K562 (cell line): ENCODE results near the gene SPINT1. TPM values are rescaled to one million over a fixed set of nuclear protein-coding genes. Genes with fewer than 3 reads are reported as not detected.

ENCODE experiments used
- ATF7 ChIP-seq: fragments of 450-650 bp; IDR thresholded peaks from 2 replicates; pipeline ENCODE4 v1.7.1; 2014; ENCODE audit warnings: mild to moderate bottlenecking, moderate library complexity
- CCAR2 ChIP-seq: fragments of 200-400 bp; formaldehyde crosslinking; IDR thresholded peaks from 2 replicates; pipeline ENCODE4 v1.6.1; 2017; ENCODE audit warnings: mild to moderate bottlenecking, low read depth, low read length
- FOXA1 ChIP-seq: fragments of 450-650 bp; IDR thresholded peaks from 2 replicates; pipeline ENCODE4 v1.6.1; 2016; ENCODE audit warnings: mild to moderate bottlenecking, borderline replicate concordance
- MEF2A ChIP-seq: IDR thresholded peaks from 2 replicates; pipeline ENCODE4 v1.6.1; 2011; ENCODE audit warnings: low read depth, mild to moderate bottlenecking, low read length, moderate library complexity; ENCODE audit not compliant: control insufficient read depth
- NFYB ChIP-seq: IDR thresholded peaks from 2 replicates; pipeline ENCODE4 v1.6.1; 2011; ENCODE audit warnings: mild to moderate bottlenecking, moderate library complexity; ENCODE audit not compliant: insufficient read length; ENCODE audit errors: extremely low read depth
- NONO ChIP-seq, 2 experiments: fragments of 200-400 bp in 1 of 2; fragments of 450-650 bp in 1 of 2; formaldehyde crosslinking in 1 of 2; IDR thresholded peaks; 2 replicates each; pipeline ENCODE4 v1.6.1; 2017; ENCODE audit warnings: low read depth in 2 of 2, mild to moderate bottlenecking in 2 of 2, moderate library complexity in 2 of 2, low read length in 1 of 2
- POLR2G ChIP-seq: fragments of 200-400 bp; formaldehyde crosslinking; IDR thresholded peaks from 2 replicates; pipeline ENCODE4 v1.6.1; 2017; ENCODE audit warnings: low read depth, mild to moderate bottlenecking, antibody characterized with exemption, low read length, moderate library complexity
- RBFOX2 ChIP-seq: fragments of 200-400 bp; formaldehyde crosslinking; IDR thresholded peaks from 2 replicates; pipeline ENCODE4 v1.6.1; 2017; ENCODE audit warnings: low read depth, mild to moderate bottlenecking, low read length, moderate library complexity
- U2AF2 ChIP-seq: fragments of 200-400 bp; formaldehyde crosslinking; optimal IDR thresholded peaks from 2 replicates; pipeline ENCODE3; 2017; ENCODE audit warnings: low read depth, mild to moderate bottlenecking, low read length
- ZNF165 ChIP-seq: fragments of 250-450 bp; sonication (Bioruptor Pico); IDR thresholded peaks from 2 replicates; pipeline ENCODE4 v1.4.0; 2020; ENCODE audit warnings: borderline replicate concordance
- ZNF263 ChIP-seq: sonication (generic); formaldehyde crosslinking; IDR thresholded peaks from 2 replicates; pipeline ENCODE4 v1.8.0; 2022; ENCODE audit warnings: mild to moderate bottlenecking, missing genetic modification reagents, borderline replicate concordance
- ZNF311 ChIP-seq: fragments of 250-450 bp; sonication (Bioruptor Pico); IDR thresholded peaks from 2 replicates; pipeline ENCODE4 v1.4.0; 2020; ENCODE audit warnings: mild to moderate bottlenecking, moderate library complexity
- polyA plus RNA-seq, 8 experiments: library from polyadenylated mRNA; depleted of rRNA in 4 of 8; stranded (reverse) in 5 of 8; unstranded in 3 of 8; fragments of >200 nt; fragmentation: Nextera tagmentation in 2 of 8; fragmentation: Illumina TruSeq in 1 of 8; extraction: Ambion mirVana in 2 of 8; extraction: Trizol in 1 of 8; gene quantifications; 2 replicates each; pipeline versions ENCODE4 v1.2.1 to v1.2.3, GENCODE V29; 2011 to 2014; ENCODE audit warnings: inconsistent platforms in 1 of 8, missing spikeins in 1 of 8
- total RNA-seq, 7 experiments: library from RNA; depleted of rRNA in 6 of 7; stranded (reverse); fragments of >200 nt in 6 of 7; fragmentation: Illumina TruSeq in 2 of 7; extraction: Trizol in 2 of 7; gene quantifications; 2 replicates each; pipeline versions ENCODE4 v1.2.1 to v1.2.3, GENCODE V29; 2011 to 2021; ENCODE audit warnings: low replicate concordance in 1 of 7
- TF ChIP-seq, protein P1 (sequence below): fragments of 200-800 bp; sonication (Bioruptor generic); IDR thresholded peaks from 2 replicates; pipeline ENCODE4 v1.6.1; 2016; ENCODE audit warnings: missing genetic modification characterization, missing compliant biosample characterization
- TF ChIP-seq, protein P2 (sequence below): sonication (generic); formaldehyde crosslinking; IDR thresholded peaks from 2 replicates; pipeline ENCODE4 v1.8.0; 2023; ENCODE audit warnings: missing genetic modification reagents, mild to moderate bottlenecking, borderline replicate concordance
- TF ChIP-seq, protein P3 (sequence below), 2 experiments: fragments of 450-650 bp in 1 of 2; sonication (generic) in 1 of 2; formaldehyde crosslinking; conservative IDR thresholded peaks; 2 replicates each; pipeline versions ENCODE4 v1.4.0 to v1.8.1; 2020 to 2022; ENCODE audit warnings: mild to moderate bottlenecking in 1 of 2, missing genetic modification reagents in 1 of 2

The SPINT1 gene
- total and polyA plus RNA-seq, 9 of the 15 experiments (the other 6 are each of a cell fraction or from before 2014, with no cell fraction given), result 0.78 to 4.5 (median 1.5) TPM

DNA sequence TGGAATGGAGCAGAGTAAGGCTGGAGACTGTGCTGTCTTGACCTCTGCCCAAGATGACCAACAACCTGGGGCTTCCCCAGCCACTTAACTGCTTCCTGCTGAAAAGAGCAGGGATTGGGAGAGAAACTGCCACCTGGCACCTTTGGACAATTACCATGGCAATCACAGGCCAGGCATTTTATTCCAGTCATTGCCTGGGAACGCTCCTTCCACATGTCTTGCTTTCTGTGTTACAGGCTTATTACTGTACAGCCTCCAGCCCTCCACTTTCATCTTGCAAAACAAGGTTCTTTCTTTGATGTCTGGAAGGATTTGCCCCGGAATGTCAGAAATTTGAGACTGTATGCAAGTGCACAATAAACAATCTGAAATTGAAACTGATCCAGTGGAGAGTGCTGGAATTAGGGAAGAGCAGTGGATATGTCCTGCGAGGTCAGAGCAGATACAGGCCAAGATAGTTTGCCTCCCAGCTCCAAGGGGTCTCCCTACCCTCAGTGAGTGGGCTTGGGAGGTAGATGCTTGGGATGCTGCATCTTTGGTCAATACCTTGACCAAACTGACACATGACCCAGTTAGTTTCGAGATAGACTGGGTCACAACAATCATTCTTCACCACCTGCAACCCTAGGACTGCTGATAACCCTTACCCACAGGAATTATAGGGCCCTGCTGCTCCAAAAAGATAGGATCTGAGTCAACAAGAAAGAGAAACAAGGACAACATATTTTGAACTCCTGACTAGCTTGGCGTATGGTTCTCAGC, 18.0 kb upstream of the SPINT1 start (continued):
- TF ChIP-seq, protein P1, sequence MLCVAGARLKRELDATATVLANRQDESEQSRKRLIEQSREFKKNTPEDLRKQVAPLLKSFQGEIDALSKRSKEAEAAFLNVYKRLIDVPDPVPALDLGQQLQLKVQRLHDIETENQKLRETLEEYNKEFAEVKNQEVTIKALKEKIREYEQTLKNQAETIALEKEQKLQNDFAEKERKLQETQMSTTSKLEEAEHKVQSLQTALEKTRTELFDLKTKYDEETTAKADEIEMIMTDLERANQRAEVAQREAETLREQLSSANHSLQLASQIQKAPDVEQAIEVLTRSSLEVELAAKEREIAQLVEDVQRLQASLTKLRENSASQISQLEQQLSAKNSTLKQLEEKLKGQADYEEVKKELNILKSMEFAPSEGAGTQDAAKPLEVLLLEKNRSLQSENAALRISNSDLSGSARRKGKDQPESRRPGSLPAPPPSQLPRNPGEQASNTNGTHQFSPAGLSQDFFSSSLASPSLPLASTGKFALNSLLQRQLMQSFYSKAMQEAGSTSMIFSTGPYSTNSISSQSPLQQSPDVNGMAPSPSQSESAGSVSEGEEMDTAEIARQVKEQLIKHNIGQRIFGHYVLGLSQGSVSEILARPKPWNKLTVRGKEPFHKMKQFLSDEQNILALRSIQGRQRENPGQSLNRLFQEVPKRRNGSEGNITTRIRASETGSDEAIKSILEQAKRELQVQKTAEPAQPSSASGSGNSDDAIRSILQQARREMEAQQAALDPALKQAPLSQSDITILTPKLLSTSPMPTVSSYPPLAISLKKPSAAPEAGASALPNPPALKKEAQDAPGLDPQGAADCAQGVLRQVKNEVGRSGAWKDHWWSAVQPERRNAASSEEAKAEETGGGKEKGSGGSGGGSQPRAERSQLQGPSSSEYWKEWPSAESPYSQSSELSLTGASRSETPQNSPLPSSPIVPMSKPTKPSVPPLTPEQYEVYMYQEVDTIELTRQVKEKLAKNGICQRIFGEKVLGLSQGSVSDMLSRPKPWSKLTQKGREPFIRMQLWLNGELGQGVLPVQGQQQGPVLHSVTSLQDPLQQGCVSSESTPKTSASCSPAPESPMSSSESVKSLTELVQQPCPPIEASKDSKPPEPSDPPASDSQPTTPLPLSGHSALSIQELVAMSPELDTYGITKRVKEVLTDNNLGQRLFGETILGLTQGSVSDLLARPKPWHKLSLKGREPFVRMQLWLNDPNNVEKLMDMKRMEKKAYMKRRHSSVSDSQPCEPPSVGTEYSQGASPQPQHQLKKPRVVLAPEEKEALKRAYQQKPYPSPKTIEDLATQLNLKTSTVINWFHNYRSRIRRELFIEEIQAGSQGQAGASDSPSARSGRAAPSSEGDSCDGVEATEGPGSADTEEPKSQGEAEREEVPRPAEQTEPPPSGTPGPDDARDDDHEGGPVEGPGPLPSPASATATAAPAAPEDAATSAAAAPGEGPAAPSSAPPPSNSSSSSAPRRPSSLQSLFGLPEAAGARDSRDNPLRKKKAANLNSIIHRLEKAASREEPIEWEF, result no peak
- TF ChIP-seq ZNF311 (CRISPR knock-in tag) (no peak), FOXA1 (peak; percentile 90), U2AF2 (no peak), ZNF263 (CRISPR knock-in tag) (no peak), RBFOX2 (no peak), NFYB (no peak), MEF2A (no peak), NONO (IDR thresholded peaks at IDR 0.05; ENCODE audit: low read depth in 2 of 2, low read length in 1 of 2) (peak in 1 of 2 experiments; percentile 51; a peak in 1 of 4 replicates), ATF7 (peak; percentile 73), ZNF165 (CRISPR knock-in tag) (no peak), POLR2G (no peak), CCAR2 (no peak)
- TF ChIP-seq, protein P2, sequence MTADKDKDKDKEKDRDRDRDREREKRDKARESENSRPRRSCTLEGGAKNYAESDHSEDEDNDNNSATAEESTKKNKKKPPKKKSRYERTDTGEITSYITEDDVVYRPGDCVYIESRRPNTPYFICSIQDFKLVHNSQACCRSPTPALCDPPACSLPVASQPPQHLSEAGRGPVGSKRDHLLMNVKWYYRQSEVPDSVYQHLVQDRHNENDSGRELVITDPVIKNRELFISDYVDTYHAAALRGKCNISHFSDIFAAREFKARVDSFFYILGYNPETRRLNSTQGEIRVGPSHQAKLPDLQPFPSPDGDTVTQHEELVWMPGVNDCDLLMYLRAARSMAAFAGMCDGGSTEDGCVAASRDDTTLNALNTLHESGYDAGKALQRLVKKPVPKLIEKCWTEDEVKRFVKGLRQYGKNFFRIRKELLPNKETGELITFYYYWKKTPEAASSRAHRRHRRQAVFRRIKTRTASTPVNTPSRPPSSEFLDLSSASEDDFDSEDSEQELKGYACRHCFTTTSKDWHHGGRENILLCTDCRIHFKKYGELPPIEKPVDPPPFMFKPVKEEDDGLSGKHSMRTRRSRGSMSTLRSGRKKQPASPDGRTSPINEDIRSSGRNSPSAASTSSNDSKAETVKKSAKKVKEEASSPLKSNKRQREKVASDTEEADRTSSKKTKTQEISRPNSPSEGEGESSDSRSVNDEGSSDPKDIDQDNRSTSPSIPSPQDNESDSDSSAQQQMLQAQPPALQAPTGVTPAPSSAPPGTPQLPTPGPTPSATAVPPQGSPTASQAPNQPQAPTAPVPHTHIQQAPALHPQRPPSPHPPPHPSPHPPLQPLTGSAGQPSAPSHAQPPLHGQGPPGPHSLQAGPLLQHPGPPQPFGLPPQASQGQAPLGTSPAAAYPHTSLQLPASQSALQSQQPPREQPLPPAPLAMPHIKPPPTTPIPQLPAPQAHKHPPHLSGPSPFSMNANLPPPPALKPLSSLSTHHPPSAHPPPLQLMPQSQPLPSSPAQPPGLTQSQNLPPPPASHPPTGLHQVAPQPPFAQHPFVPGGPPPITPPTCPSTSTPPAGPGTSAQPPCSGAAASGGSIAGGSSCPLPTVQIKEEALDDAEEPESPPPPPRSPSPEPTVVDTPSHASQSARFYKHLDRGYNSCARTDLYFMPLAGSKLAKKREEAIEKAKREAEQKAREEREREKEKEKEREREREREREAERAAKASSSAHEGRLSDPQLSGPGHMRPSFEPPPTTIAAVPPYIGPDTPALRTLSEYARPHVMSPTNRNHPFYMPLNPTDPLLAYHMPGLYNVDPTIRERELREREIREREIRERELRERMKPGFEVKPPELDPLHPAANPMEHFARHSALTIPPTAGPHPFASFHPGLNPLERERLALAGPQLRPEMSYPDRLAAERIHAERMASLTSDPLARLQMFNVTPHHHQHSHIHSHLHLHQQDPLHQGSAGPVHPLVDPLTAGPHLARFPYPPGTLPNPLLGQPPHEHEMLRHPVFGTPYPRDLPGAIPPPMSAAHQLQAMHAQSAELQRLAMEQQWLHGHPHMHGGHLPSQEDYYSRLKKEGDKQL, result no peak
- TF ChIP-seq, protein P3, sequence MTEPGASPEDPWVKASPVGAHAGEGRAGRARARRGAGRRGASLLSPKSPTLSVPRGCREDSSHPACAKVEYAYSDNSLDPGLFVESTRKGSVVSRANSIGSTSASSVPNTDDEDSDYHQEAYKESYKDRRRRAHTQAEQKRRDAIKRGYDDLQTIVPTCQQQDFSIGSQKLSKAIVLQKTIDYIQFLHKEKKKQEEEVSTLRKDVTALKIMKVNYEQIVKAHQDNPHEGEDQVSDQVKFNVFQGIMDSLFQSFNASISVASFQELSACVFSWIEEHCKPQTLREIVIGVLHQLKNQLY (CRISPR knock-in tag; conservative IDR thresholded peaks at IDR 0.05), result no peak
